Fibroblast of villous mesenchyme (primary cell): ENCODE measurements around the gene OSBP2. TPM values are rescaled to one million over a fixed set of nuclear protein-coding genes. Genes with fewer than 3 reads are reported as not detected.

Experiments
- DNase-seq: peaks from one replicate; pipeline ENCODE4 v3.0.0-alpha.2; 2010; ENCODE audit warnings: low read depth
- H3K4me3 ChIP-seq: 2 replicates; pipeline ENCODE4 v1.5.1; 2011; ENCODE audit warnings: low read depth, mild to moderate bottlenecking, low read length
- CTCF ChIP-seq: IDR thresholded peaks from 2 replicates; pipeline ENCODE4 v1.5.1; 2012; ENCODE audit warnings: low read depth, mild to moderate bottlenecking, low read length; ENCODE audit not compliant: insufficient read depth
- total RNA-seq: library from RNA; depleted of rRNA; stranded (reverse); fragments of >200 nt; gene quantifications from 2 replicates; pipeline ENCODE4 v1.2.3, GENCODE V29; 2012

Gene OSBP2
- total RNA-seq, 1 donor = 0.43 TPM

DNA sequence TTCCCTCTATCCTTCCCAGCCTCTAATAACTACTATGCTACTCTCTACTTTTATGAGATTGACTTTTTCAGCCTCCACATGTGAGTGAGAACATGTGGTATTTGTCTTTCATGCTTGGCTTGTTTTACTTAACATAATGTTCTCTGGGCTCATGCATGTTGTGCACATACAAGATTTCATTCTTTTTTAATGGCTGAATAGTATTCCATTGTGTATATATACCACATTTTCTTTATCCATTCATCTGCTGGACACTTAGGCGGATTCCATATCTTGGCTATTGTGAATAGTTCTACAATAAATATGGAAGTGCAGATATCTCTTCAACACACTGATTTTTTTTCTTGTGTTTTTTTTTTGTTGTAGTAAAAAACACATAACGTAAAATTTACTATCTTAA lies 19.4 kb downstream of the OSBP2 start:
- no peak for DNase-seq
- no peak overlapping the region for H3K4me3 ChIP-seq
- TF ChIP-seq CTCF = no peak

DNA sequence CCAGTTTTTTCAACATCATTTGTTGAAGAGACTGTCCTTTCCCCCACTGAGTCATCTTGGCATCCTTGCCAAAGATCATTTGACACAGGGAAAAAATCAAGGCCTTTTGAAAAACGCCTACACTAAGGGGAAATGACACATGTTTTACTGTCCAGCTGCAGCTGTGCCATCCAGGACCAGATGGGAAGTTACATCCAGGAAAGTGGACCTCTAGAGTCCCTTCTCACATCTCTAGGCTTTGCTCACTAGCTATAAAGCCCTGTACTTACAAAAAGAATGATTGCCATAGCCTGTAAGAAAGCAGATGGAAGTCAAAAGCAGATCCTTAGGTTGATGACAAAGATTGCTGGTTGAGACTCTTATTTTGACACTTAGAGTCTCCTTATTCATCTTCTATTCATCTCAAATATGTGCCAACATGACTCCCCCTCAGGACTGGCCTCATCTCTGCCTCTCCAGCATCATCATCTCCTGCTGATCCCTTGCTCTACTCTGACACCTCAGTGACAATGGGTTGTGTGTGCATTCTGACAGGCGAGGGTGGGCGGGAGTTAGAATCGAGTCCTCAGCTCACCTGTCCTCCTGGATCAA lies 22.8 kb downstream of the OSBP2 start:
- peak; percentile 53 for DNase-seq
- no peak overlapping the region for H3K4me3 ChIP-seq
- TF ChIP-seq CTCF = no peak

- H3K4me3 ChIP-seq = no peak overlapping the region
- TF ChIP-seq CTCF = no peak
- no peak for DNase-seq
These were observed 23.3 kb downstream of the OSBP2 start for GRCh38 chr22:30717952-30718351.

- TF ChIP-seq CTCF = no peak
- H3K4me3 ChIP-seq = no peak overlapping the region
- DNase-seq = no peak
These were observed 23.8 kb downstream of the OSBP2 start for GRCh38 chr22:30718491-30718890.

DNA sequence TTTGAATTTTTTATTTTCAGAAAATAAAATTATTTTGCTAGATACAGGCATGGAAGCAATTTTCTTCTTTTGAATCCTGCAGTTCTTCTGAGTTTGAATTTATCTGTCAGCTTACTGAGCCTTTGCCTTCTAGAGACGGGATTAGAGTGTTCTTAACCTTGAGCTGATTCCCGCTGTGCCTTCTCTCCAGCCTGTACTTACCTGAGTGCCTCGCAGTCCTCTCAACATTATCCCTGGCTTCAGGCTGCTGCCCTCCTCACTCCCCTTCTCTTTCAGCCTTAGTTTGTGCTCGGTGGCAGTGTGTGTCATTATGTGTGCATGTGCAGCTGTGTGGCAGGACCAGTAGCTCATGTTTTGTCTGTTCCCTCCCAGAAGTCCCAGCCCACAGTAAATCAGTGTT lies 24.3 kb downstream of the OSBP2 start:
- TF ChIP-seq CTCF = no peak
- no peak overlapping the region for H3K4me3 ChIP-seq
- DNase-seq = no peak

- DNase-seq = no peak
- no peak for TF ChIP-seq CTCF
- H3K4me3 ChIP-seq = no peak overlapping the region
These were observed 25.7 kb downstream of the OSBP2 start for GRCh38 chr22:30720263-30720837.

- no peak for TF ChIP-seq CTCF
- H3K4me3 ChIP-seq = no peak overlapping the region
These were observed 27.1 kb downstream of the OSBP2 start for GRCh38 chr22:30721741-30722140.

More at GRCh38 chr22:30721741-30722140, 27.1 kb downstream of the OSBP2 start:
- no peak for DNase-seq
